CD8-positive, alpha-beta memory T cell (primary cell): Measurements from ENCODE around the gene RASSF1. TPM values are rescaled to one million over a fixed set of nuclear protein-coding genes. Genes with fewer than 3 reads are reported as not detected.

Experiments used
- CTCF ChIA-PET: fragments of 350-600 bp; sonication (Branson Sonifier 250); formaldehyde crosslinking; loops from one replicate; lab custom pipeline; 2021; ENCODE audit warnings: antibody characterized with exemption; lab: Charles Lee
- POLR2A ChIA-PET: fragments of 350-600 bp; sonication (Branson Sonifier 250); formaldehyde crosslinking; loops from one replicate; lab custom pipeline; 2021; ENCODE audit warnings: antibody characterized with exemption; lab: Charles Lee
- DNase-seq, 5 donors: peaks; one replicate each; pipeline versions ENCODE4 v3.0.0 to v3.0.0-alpha.2; 2020 to 2022; ENCODE audit warnings: mixed read lengths in 1 of 5
- H3K27ac ChIP-seq: one replicate; pipeline ENCODE4 v1.7.0; 2013; ENCODE audit warnings: low read depth, mild to moderate bottlenecking, low read length, moderate library complexity
- H3K27me3 ChIP-seq: 2 replicates; pipeline ENCODE4 v1.7.0; 2013; ENCODE audit warnings: low read length, mild to moderate bottlenecking; ENCODE audit not compliant: insufficient read depth, poor library complexity, severe bottlenecking
- H3K36me3 ChIP-seq: 2 replicates; pipeline ENCODE4 v1.7.0; 2013; ENCODE audit warnings: mild to moderate bottlenecking, low read length, moderate library complexity; ENCODE audit not compliant: insufficient read depth
- H3K4me1 ChIP-seq: 2 replicates; pipeline ENCODE4 v1.7.0; 2013; ENCODE audit warnings: mild to moderate bottlenecking, low read length, moderate library complexity; ENCODE audit not compliant: insufficient read depth
- H3K4me3 ChIP-seq: 2 replicates; pipeline ENCODE4 v1.7.0; 2013; ENCODE audit warnings: mild to moderate bottlenecking, low read length
- H3K9me3 ChIP-seq: 2 replicates; pipeline ENCODE4 v1.7.0; 2013; ENCODE audit warnings: mild to moderate bottlenecking, low read length
- H3K27ac Mint-ChIP-seq, 8 donors: one replicate each; pipeline ENCODE4 v1.8.0; 2020 to 2021; ENCODE audit warnings: mixed read lengths in 8 of 8, mild to moderate bottlenecking in 6 of 8, inconsistent platforms in 3 of 8, moderate library complexity in 3 of 8
- H3K27me3 Mint-ChIP-seq, 2 donors: one replicate each; pipeline ENCODE4 v1.8.0; 2020 to 2021; ENCODE audit warnings: mixed read lengths in 2 of 2, mild to moderate bottlenecking in 1 of 2, moderate library complexity in 1 of 2
- H3K36me3 Mint-ChIP-seq, 3 donors: one replicate each; pipeline ENCODE4 v1.8.0; 2020 to 2021; ENCODE audit warnings: mixed read lengths in 3 of 3, inconsistent platforms in 1 of 3, mild to moderate bottlenecking in 1 of 3
- H3K4me1 Mint-ChIP-seq, 3 donors: one replicate each; pipeline ENCODE4 v1.8.0; 2020 to 2021; ENCODE audit warnings: mixed read lengths in 3 of 3, inconsistent platforms in 1 of 3, mild to moderate bottlenecking in 1 of 3
- H3K4me3 Mint-ChIP-seq, 7 donors: one replicate each; pipeline ENCODE4 v1.8.0; 2020 to 2021; ENCODE audit warnings: mixed read lengths in 7 of 7, mild to moderate bottlenecking in 6 of 7, moderate library complexity in 4 of 7, inconsistent platforms in 2 of 7
- H3K9me3 Mint-ChIP-seq, 5 donors: one replicate each; pipeline ENCODE4 v1.8.0; 2020 to 2022; ENCODE audit warnings: mixed read lengths in 5 of 5, mild to moderate bottlenecking in 3 of 5, moderate library complexity in 2 of 5, inconsistent platforms in 1 of 5
- polyA plus RNA-seq: library from polyadenylated mRNA; unstranded; fragments of 300-500 nt; fragmentation: Illumina TruSeq; gene quantifications from one replicate; pipeline ENCODE4 v1.2.3, GENCODE V29; 2021
- total RNA-seq, 2 experiments: library from RNA; stranded (reverse); gene quantifications; one replicate each; pipeline ENCODE4 v1.2.3, GENCODE V29; 2021

Gene RASSF1
- total and polyA plus RNA-seq, 3 experiments from 2014 or later, result 70.8 to 152 (median 71.9) TPM

GRCh38 chr3:50322115-50322385, 18.6 kb downstream of the RASSF1 start:
- H3K4me3 ChIP-seq, result peak overlapping the region; percentile 91
- H3K27me3 ChIP-seq, result no peaks in the 10 kb centered on the region
- no peaks in the 10 kb centered on the region for H3K9me3 Mint-ChIP-seq
- H3K4me3 Mint-ChIP-seq, result peak overlapping the region in 6 of 7 donors; percentile 80 to 93 (median 86)
- peak overlapping the region in 1 of 8 donors; percentile 23 for H3K27ac Mint-ChIP-seq
- peaks cover 0 to 21% (median 0%) of the 10 kb centered on the region in 3 donors for H3K36me3 Mint-ChIP-seq
- peaks cover 35 to 59% (median 44%) of the 10 kb centered on the region in 3 donors for H3K4me1 Mint-ChIP-seq
- peaks cover 0 to 1% of the 10 kb centered on the region in 2 donors for H3K27me3 Mint-ChIP-seq
- CTCF ChIA-PET, result interaction anchor here (1.4 to 2.0 kb wide), 6 partner anchors 10 to 28 kb away, joined by 3 to 9 read pairs (median 5); partner anchors contain the start of genes CYB561D2, HYAL3, NAA80 and NPRL2
- POLR2A ChIA-PET, result interaction anchor here (1.4 to 2.3 kb wide), 3 partner anchors 15 to 29 kb away, joined by 4 to 9 read pairs (median 4); partner anchors contain the start of genes CYB561D2, HYAL3, NAA80 and NPRL2
- peaks cover 28% of the 10 kb centered on the region for H3K4me1 ChIP-seq
- H3K36me3 ChIP-seq, result peaks cover 4% of the 10 kb centered on the region
- no peaks in the 10 kb centered on the region for H3K9me3 ChIP-seq
- peak overlapping the region; percentile 88 for H3K27ac ChIP-seq
- no peak for DNase-seq

GRCh38 chr3:50321336-50322114, 19.1 kb downstream of the RASSF1 start:
- Histone ChIP-seq H3K4me3 (peak overlapping the region; percentile 91), H3K4me1 (peaks cover 29% of the 10 kb centered on the region)
- H3K27me3 Mint-ChIP-seq, result peaks cover 0 to 3% of the 10 kb centered on the region in 2 donors

GRCh38 chr3:50320853-50321335, 19.7 kb downstream of the RASSF1 start:
- H3K4me1 ChIP-seq, result peaks cover 35% of the 10 kb centered on the region
- Mint-ChIP-seq H3K27me3 (peaks cover 0 to 3% of the 10 kb centered on the region in 2 donors), H3K36me3 (peaks cover 0 to 14% (median 2%) of the 10 kb centered on the region in 3 donors)

More at GRCh38 chr3:50321336-50322114, 19.1 kb downstream of the RASSF1 start:
- H3K36me3 Mint-ChIP-seq, result peaks cover 0 to 19% (median 0%) of the 10 kb centered on the region in 3 donors
- DNase-seq, result peak; percentile 70 to 84 (median 76)
- Histone ChIP-seq H3K27ac (peak overlapping the region; percentile 88), H3K36me3 (peaks cover 4% of the 10 kb centered on the region), H3K9me3 (no peaks in the 10 kb centered on the region), H3K27me3 (no peaks in the 10 kb centered on the region)
- CTCF ChIA-PET, result interaction anchor here (1.4 to 2.0 kb wide), 6 partner anchors 11 to 29 kb away, joined by 3 to 9 read pairs (median 5); partner anchors contain the start of genes CYB561D2, HYAL3, NAA80 and NPRL2
- H3K4me3 Mint-ChIP-seq, result peak overlapping the region; percentile 80 to 93 (median 87)
- peaks cover 36 to 60% (median 44%) of the 10 kb centered on the region in 3 donors for H3K4me1 Mint-ChIP-seq
- H3K27ac Mint-ChIP-seq, result peak overlapping the region in 7 of 8 donors; percentile 78 to 98 (median 91)
- POLR2A ChIA-PET, result interaction anchor here (0.5 to 2.3 kb wide), 4 partner anchors 15 to 76 kb away, joined by 4 to 9 read pairs (median 4); partner anchors contain the start of genes CYB561D2, HYAL3, NAA80 and NPRL2
- H3K9me3 Mint-ChIP-seq, result no peaks in the 10 kb centered on the region

GRCh38 chr3:50319894-50320625, 20.6 kb downstream of the RASSF1 start:
- H3K4me3 Mint-ChIP-seq, result peak overlapping the region; percentile 85 to 94 (median 92)
- peaks cover 0 to 8% (median 2%) of the 10 kb centered on the region in 3 donors for H3K36me3 Mint-ChIP-seq
- no peaks in the 10 kb centered on the region for H3K9me3 Mint-ChIP-seq
- Histone ChIP-seq H3K4me1 (peaks cover 35% of the 10 kb centered on the region), H3K4me3 (peak overlapping the region; percentile 91), H3K9me3 (no peaks in the 10 kb centered on the region), H3K27me3 (no peaks in the 10 kb centered on the region), H3K27ac (peak overlapping the region; percentile 88), H3K36me3 (no peaks in the 10 kb centered on the region)
- H3K4me1 Mint-ChIP-seq, result peaks cover 41 to 68% (median 53%) of the 10 kb centered on the region in 3 donors
- H3K27ac Mint-ChIP-seq, result peak overlapping the region in 5 of 8 donors; percentile 47 to 93 (median 79)
- peaks cover 0 to 3% of the 10 kb centered on the region in 2 donors for H3K27me3 Mint-ChIP-seq
- no peak for DNase-seq
- CTCF ChIA-PET, result interaction anchor here (1.0 to 2.0 kb wide), 4 partner anchors 9 to 73 kb away, joined by 3 to 8 read pairs (median 4); partner anchors contain the start of genes CYB561D2, NPRL2, RASSF1 and TUSC2
- POLR2A ChIA-PET, result interaction anchor here (0.5 to 5.2 kb wide), 4 partner anchors 14 to 34 kb away, joined by 3 to 31 read pairs (median 10); partner anchors contain the start of genes HYAL3 and NAA80

More at GRCh38 chr3:50320853-50321335, 19.7 kb downstream of the RASSF1 start:
- ChIA-PET CTCF (interaction anchor here (1.0 to 2.0 kb wide), 7 partner anchors 16 to 74 kb away, joined by 3 to 9 read pairs (median 4); partner anchors contain the start of genes CYB561D2, HYAL3, NAA80 and NPRL2), POLR2A (interaction anchor here (0.5 to 2.3 kb wide), 6 partner anchors 15 to 76 kb away, joined by 3 to 12 read pairs (median 4); partner anchors contain the start of genes CYB561D2, HYAL3, NAA80 and NPRL2)
- H3K9me3 Mint-ChIP-seq, result no peaks in the 10 kb centered on the region
- no peaks in the 10 kb centered on the region for H3K27me3 ChIP-seq
- H3K9me3 ChIP-seq, result no peaks in the 10 kb centered on the region
- H3K4me3 ChIP-seq, result peak overlapping the region; percentile 91
- H3K27ac Mint-ChIP-seq, result peak overlapping the region; percentile 73 to 93 (median 87)
- H3K36me3 ChIP-seq, result peaks cover 2% of the 10 kb centered on the region
- H3K27ac ChIP-seq, result peak overlapping the region; percentile 88
- H3K4me3 Mint-ChIP-seq, result peak overlapping the region; percentile 85 to 94 (median 92)
- peaks cover 37 to 62% (median 48%) of the 10 kb centered on the region in 3 donors for H3K4me1 Mint-ChIP-seq
- peak in 4 of 5 donors; percentile 46 to 72 (median 54) for DNase-seq

GRCh38 chr3:50319181-50319893, 21.3 kb downstream of the RASSF1 start:
- H3K9me3 Mint-ChIP-seq, result no peaks in the 10 kb centered on the region
- H3K4me1 Mint-ChIP-seq, result peaks cover 38 to 64% (median 50%) of the 10 kb centered on the region in 3 donors
- H3K4me1 ChIP-seq, result peaks cover 35% of the 10 kb centered on the region
- H3K27ac Mint-ChIP-seq, result peak overlapping the region in 5 of 8 donors; percentile 29 to 75 (median 56)
- H3K27ac ChIP-seq, result no peak overlapping the region
- peaks cover 0 to 3% (median 2%) of the 10 kb centered on the region in 3 donors for H3K36me3 Mint-ChIP-seq
- no peaks in the 10 kb centered on the region for H3K27me3 ChIP-seq
- CTCF ChIA-PET, result interaction anchor here (1.1 to 3.1 kb wide), 3 partner anchors 9 to 21 kb away, joined by 3 to 16 read pairs (median 8); partner anchors contain the start of genes HYAL3, NAA80, RASSF1 and TUSC2
- no peaks in the 10 kb centered on the region for H3K36me3 ChIP-seq
- H3K9me3 ChIP-seq, result no peaks in the 10 kb centered on the region
- no peak for DNase-seq
- POLR2A ChIA-PET, result interaction anchor here (1.3 to 5.2 kb wide), 2 partner anchors 20 to 27 kb away, joined by 4 to 31 read pairs; partner anchors contain the start of genes HYAL3, IFRD2 and NAA80
- H3K4me3 ChIP-seq, result no peak overlapping the region
- peaks cover 0 to 3% of the 10 kb centered on the region in 2 donors for H3K27me3 Mint-ChIP-seq
- peak overlapping the region; percentile 54 to 94 (median 92) for H3K4me3 Mint-ChIP-seq

GRCh38 chr3:50318615-50319014, 22.0 kb downstream of the RASSF1 start:
- Mint-ChIP-seq H3K27me3 (peaks cover 0 to 2% of the 10 kb centered on the region in 2 donors), H3K27ac (peak overlapping the region in 3 of 8 donors; percentile 43 to 75 (median 57))
- CTCF ChIA-PET, result interaction anchor here (2.0 to 3.1 kb wide), 4 partner anchors 10 to 20 kb away, joined by 4 to 16 read pairs (median 8); partner anchors contain the start of genes HYAL3, NAA80 and TUSC2

More at GRCh38 chr3:50318615-50319014, 22.0 kb downstream of the RASSF1 start:
- no peak for DNase-seq
- H3K4me1 Mint-ChIP-seq, result peaks cover 41 to 67% (median 57%) of the 10 kb centered on the region in 3 donors
- peaks cover 0 to 3% (median 2%) of the 10 kb centered on the region in 3 donors for H3K36me3 Mint-ChIP-seq
- peak overlapping the region in 6 of 7 donors; percentile 14 to 38 (median 31) for H3K4me3 Mint-ChIP-seq
- Histone ChIP-seq H3K9me3 (no peaks in the 10 kb centered on the region), H3K4me1 (peaks cover 35% of the 10 kb centered on the region), H3K4me3 (no peak overlapping the region), H3K27ac (no peak overlapping the region), H3K27me3 (no peaks in the 10 kb centered on the region), H3K36me3 (no peaks in the 10 kb centered on the region)
- H3K9me3 Mint-ChIP-seq, result no peaks in the 10 kb centered on the region
- POLR2A ChIA-PET, result interaction anchor here (1.3 to 5.2 kb wide), 2 partner anchors 20 to 26 kb away, joined by 4 to 31 read pairs; partner anchors contain the start of genes HYAL3, IFRD2 and NAA80
